Esophagus squamous epithelium (tissue), 4 donors: ENCODE results near the gene WNK2.

Source experiments
- POLR2A ChIP-seq, 4 donors: fragments of 450-650 bp; IDR thresholded peaks; one replicate each; pipeline ENCODE4 v1.6.1; 2017; ENCODE audit warnings: antibody characterized with exemption in 4 of 4, mild to moderate bottlenecking in 4 of 4, moderate library complexity in 3 of 4
- TF ChIP-seq, protein P1 (sequence below), 6 experiments: fragments of 450-650 bp in 4 of 6; fragments of 200-600 bp in 2 of 6; sonication (generic) in 2 of 6; IDR thresholded peaks; one replicate each; pipeline ENCODE4 v1.5.1; 2016 to 2019; ENCODE audit warnings: antibody characterized with exemption in 6 of 6, mild to moderate bottlenecking in 4 of 6, moderate library complexity in 4 of 6

DNA sequence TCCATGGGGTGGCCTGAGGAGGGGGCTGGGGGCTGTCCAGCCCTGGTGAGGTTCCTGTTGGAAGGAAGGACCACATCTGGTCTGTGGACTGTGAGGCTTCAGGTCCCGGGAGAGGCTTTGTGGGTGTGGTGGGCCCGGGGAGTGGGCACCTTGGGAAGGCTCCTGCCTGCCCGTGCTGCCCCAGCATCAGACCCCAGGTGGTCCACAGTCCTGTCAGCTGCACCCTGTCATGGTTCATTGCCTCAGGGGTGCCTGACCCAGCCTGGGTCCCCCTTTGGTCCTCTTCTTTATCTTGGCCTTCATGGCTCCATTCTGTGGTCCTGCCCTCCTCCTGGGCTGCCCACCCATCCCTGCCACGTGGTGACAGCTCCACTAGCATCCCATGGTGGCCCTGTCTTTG, 36.7 kb downstream of the WNK2 start:
- TF ChIP-seq POLR2A (IDR thresholded peaks at IDR 0.05) = no peak
- TF ChIP-seq, protein P1, sequence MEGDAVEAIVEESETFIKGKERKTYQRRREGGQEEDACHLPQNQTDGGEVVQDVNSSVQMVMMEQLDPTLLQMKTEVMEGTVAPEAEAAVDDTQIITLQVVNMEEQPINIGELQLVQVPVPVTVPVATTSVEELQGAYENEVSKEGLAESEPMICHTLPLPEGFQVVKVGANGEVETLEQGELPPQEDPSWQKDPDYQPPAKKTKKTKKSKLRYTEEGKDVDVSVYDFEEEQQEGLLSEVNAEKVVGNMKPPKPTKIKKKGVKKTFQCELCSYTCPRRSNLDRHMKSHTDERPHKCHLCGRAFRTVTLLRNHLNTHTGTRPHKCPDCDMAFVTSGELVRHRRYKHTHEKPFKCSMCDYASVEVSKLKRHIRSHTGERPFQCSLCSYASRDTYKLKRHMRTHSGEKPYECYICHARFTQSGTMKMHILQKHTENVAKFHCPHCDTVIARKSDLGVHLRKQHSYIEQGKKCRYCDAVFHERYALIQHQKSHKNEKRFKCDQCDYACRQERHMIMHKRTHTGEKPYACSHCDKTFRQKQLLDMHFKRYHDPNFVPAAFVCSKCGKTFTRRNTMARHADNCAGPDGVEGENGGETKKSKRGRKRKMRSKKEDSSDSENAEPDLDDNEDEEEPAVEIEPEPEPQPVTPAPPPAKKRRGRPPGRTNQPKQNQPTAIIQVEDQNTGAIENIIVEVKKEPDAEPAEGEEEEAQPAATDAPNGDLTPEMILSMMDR (IDR thresholded peaks at IDR 0.05) = no peak
